K562 (cell line): ENCODE data around the gene CIAO1.
"Not testable (repeated sequence)": the region's sequence is repeated elsewhere in the genome, so short reads cannot be mapped to it uniquely, and the experiment has no call there.

Source experiments
- NFIC ChIP-seq: fragments of 450-650 bp; IDR thresholded peaks from 2 replicates; pipeline ENCODE4 v1.6.1; 2017; ENCODE audit warnings: mild to moderate bottlenecking, inconsistent platforms
- POLR2A ChIP-seq: fragments of 450-650 bp; conservative IDR thresholded peaks from 2 replicates; pipeline ENCODE4 v1.6.1; 2016
- POLR2AphosphoS5 ChIP-seq: IDR thresholded peaks from 2 replicates; pipeline ENCODE4 v1.6.1; 2011; ENCODE audit warnings: mild to moderate bottlenecking, low read depth, low read length, moderate library complexity; ENCODE audit not compliant: control insufficient read depth, insufficient read depth

- TF ChIP-seq POLR2AphosphoS5, POLR2A, NFIC: not testable (repeated sequence)
Observed at GRCh38 chr2:96219959-96220358, 46.1 kb upstream of the CIAO1 start.
